ENCODE measurements around the gene MAN1C1.

DNA sequence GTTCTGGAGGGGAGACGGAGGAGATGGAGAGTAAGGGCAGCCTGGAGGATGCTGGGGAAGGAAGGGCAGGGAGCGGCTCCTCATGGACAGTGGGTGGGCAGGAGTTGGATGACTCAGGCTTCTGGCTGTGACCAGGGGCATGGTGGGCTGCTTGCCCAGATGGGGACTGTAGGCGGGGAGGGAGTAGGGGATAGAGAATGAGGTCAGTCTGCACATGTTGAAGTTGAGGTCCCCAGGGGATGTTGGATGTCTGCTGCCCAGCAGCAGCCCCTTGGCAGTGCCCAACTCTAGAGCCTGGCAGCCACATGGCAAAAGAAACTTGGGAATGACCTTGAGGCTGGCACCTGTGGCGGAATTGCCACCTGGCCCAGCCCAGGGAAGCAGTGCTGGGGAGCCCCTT is 189.8 kb downstream of the MAN1C1 start:
- TF ChIP-seq, protein P1, sequence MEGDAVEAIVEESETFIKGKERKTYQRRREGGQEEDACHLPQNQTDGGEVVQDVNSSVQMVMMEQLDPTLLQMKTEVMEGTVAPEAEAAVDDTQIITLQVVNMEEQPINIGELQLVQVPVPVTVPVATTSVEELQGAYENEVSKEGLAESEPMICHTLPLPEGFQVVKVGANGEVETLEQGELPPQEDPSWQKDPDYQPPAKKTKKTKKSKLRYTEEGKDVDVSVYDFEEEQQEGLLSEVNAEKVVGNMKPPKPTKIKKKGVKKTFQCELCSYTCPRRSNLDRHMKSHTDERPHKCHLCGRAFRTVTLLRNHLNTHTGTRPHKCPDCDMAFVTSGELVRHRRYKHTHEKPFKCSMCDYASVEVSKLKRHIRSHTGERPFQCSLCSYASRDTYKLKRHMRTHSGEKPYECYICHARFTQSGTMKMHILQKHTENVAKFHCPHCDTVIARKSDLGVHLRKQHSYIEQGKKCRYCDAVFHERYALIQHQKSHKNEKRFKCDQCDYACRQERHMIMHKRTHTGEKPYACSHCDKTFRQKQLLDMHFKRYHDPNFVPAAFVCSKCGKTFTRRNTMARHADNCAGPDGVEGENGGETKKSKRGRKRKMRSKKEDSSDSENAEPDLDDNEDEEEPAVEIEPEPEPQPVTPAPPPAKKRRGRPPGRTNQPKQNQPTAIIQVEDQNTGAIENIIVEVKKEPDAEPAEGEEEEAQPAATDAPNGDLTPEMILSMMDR (IDR thresholded peaks at IDR 0.05): no peak
- TF ChIP-seq POLR2AphosphoS5 (IDR thresholded peaks at IDR 0.05) (no peak), POLR2A (IDR thresholded peaks at IDR 0.05) (no peak)
